Measurements from ENCODE around the gene PTGIR. TPM values are rescaled to one million over a fixed set of nuclear protein-coding genes. Genes with fewer than 3 reads are reported as not detected.

PTGIR gene
- total and polyA plus RNA-seq, 2 of the 4 experiments (the other 2 are of a cell fraction): 0.54 to 5.3 TPM

- H4K91ac ChIP-seq (ENCODE audit: insufficient read depth, low read depth, low read length): no peak overlapping the region
- no peak overlapping the region for H3K23ac ChIP-seq (ENCODE audit: low read depth, low read length)
- 80% methylated on average over 1 of the region's 2 CpGs; no CpG with 5 or more reads in 1 of the 2 experiments for WGBS, 2 experiments (ENCODE audit: extremely low coverage in 2 of 2, insufficient read length in 1 of 2)
- H3K9me1 ChIP-seq (ENCODE audit: insufficient read depth, low read length): no peaks in the 10 kb centered on the region
- no peak overlapping the region for H3K4me3 ChIP-seq (ENCODE audit: insufficient read depth, low read depth, low read length)
- DNase-seq: no peak
- H3K4me2 ChIP-seq (ENCODE audit: low read depth, low read length): no peak overlapping the region
- no peak overlapping the region for H3K56ac ChIP-seq (ENCODE audit: extremely low read depth, insufficient read depth, low read length)
- no peaks in the 10 kb centered on the region for H3K79me1 ChIP-seq (ENCODE audit: low read depth in 1 of 2, low read length in 2 of 2)
- H2AK5ac ChIP-seq (ENCODE audit: low read depth, low read length): no peak overlapping the region
- H2BK15ac ChIP-seq (ENCODE audit: low read depth, low read length): no peak overlapping the region
- no TSS peak for BruUV-seq (replicated peaks)
- in situ Hi-C loops (cut with MboI; ENCODE audit: low sequenced_read_pairs): no loop called here
- no peak overlapping the region for H2AK9ac ChIP-seq (replicated peaks; ENCODE audit: low read depth, low read length, poor library complexity)
- H3K9me3 ChIP-seq (ENCODE audit: control insufficient read depth, insufficient read depth, low read length): no peaks in the 10 kb centered on the region
- peaks cover 3% of the 10 kb centered on the region; the same call in 1 of the 2 replicates for H3K4me1 ChIP-seq (ENCODE audit: control insufficient read depth, insufficient read depth, low read length)
- intact Hi-C loops (cut with micrococcal nuclease): no loop called here
- H4K8ac ChIP-seq (ENCODE audit: low read depth in 2 of 2, low read length in 2 of 2): no peak overlapping the region
- no peak overlapping the region for H3K14ac ChIP-seq (replicated peaks; ENCODE audit: low read depth, low read length)
- H3K27ac ChIP-seq (ENCODE audit: insufficient read depth, low read length): no peak overlapping the region
- CTCF ChIA-PET: no interaction called here
- POLR2A ChIA-PET (ENCODE audit: unreplicated experiment): no interaction called here
- no peak overlapping the region for H2AFZ ChIP-seq (replicated peaks; ENCODE audit: low read length, poor library complexity)
- dilution Hi-C loops (cut with HindIII; ENCODE audit: low sequenced_read_pairs, unreplicated experiment): no loop called here
- H3K4ac ChIP-seq (ENCODE audit: low read depth, low read length): no peak overlapping the region
- no peak for ATAC-seq (ENCODE audit: low read depth)
- no peak overlapping the region for H3K9ac ChIP-seq (ENCODE audit: low read depth, low read length)
- peaks cover 4% of the 10 kb centered on the region; the same call in 1 of the 2 replicates for H4K20me1 ChIP-seq (ENCODE audit: insufficient read depth, low read length)
- H4K5ac ChIP-seq (ENCODE audit: low read depth, low read length): no peak overlapping the region
- H3K27me3 ChIP-seq (ENCODE audit: control insufficient read depth, insufficient read depth, low read length): no peaks in the 10 kb centered on the region; the same call in 1 of the 2 replicates
- H3K36me3 ChIP-seq (ENCODE audit: control insufficient read depth, insufficient read depth, low read length): no peaks in the 10 kb centered on the region
- TF ChIP-seq ELK1 (IDR thresholded peaks at IDR 0.05; ENCODE audit: borderline replicate concordance, low read depth, low read length): no peak
- no peak for TF ChIP-seq FOS (IDR thresholded peaks at IDR 0.05; ENCODE audit: low read depth, low read length)
- no peak for TF ChIP-seq SMC3 (IDR thresholded peaks at IDR 0.05; ENCODE audit: low read depth, low read length)
- TF ChIP-seq USF2 (IDR thresholded peaks at IDR 0.05; ENCODE audit: low read depth, low read length): no peak
- H2BK20ac ChIP-seq (ENCODE audit: low read depth, low read length): no peak overlapping the region
- no peak overlapping the region for H3K18ac ChIP-seq (ENCODE audit: low read depth, low read length)
- H2BK120ac ChIP-seq (ENCODE audit: low read depth, low read length): no peak overlapping the region
- no peak overlapping the region for H2BK5ac ChIP-seq (ENCODE audit: low read depth, low read length, poor library complexity, severe bottlenecking)
Measured at GRCh38 chr19:46640656-46641055, 15.8 kb upstream of the PTGIR start.
